ENCODE measurements around the gene PRR19. TPM values are rescaled to one million over a fixed set of nuclear protein-coding genes. Genes with fewer than 3 reads are reported as not detected.

The PRR19 gene
- total and polyA plus RNA-seq, 4 donors, result 0.23 to 1.0 (median 0.77) TPM

GRCh38 chr19:42351079-42351735, 49.3 kb downstream of the PRR19 start:
- DNase-seq, result no peak
- H3K27me3 ChIP-seq (ENCODE audit: control insufficient read depth in 3 of 3, insufficient read depth in 3 of 3, low read length in 2 of 3), result no peaks in the 10 kb centered on the region
- TF ChIP-seq, protein P1, sequence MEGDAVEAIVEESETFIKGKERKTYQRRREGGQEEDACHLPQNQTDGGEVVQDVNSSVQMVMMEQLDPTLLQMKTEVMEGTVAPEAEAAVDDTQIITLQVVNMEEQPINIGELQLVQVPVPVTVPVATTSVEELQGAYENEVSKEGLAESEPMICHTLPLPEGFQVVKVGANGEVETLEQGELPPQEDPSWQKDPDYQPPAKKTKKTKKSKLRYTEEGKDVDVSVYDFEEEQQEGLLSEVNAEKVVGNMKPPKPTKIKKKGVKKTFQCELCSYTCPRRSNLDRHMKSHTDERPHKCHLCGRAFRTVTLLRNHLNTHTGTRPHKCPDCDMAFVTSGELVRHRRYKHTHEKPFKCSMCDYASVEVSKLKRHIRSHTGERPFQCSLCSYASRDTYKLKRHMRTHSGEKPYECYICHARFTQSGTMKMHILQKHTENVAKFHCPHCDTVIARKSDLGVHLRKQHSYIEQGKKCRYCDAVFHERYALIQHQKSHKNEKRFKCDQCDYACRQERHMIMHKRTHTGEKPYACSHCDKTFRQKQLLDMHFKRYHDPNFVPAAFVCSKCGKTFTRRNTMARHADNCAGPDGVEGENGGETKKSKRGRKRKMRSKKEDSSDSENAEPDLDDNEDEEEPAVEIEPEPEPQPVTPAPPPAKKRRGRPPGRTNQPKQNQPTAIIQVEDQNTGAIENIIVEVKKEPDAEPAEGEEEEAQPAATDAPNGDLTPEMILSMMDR (IDR thresholded peaks at IDR 0.05; ENCODE audit: control extremely low read depth, extremely low read depth), result no peak
- no peak overlapping the region for H3K4me3 ChIP-seq
- WGBS, 2 donors, result 91 to 95% methylated on average over 21 of the region's 21 CpGs
- no peak overlapping the region for H3K9ac ChIP-seq (ENCODE audit: insufficient read depth in 1 of 2, low read length in 2 of 2)
- H3K9me3 ChIP-seq (ENCODE audit: control insufficient read depth in 4 of 4, insufficient read depth in 3 of 4, low read length in 3 of 4), result no peaks in the 10 kb centered on the region
- no peak overlapping the region for H3K27ac ChIP-seq (ENCODE audit: low read depth in 1 of 2, low read length in 1 of 2)
- H3K36me3 ChIP-seq (ENCODE audit: control insufficient read depth in 4 of 4, insufficient read depth in 4 of 4, low read length in 4 of 4), result peaks cover 4 to 25% (median 16%) of the 10 kb centered on the region in 4 donors
- no peaks in the 10 kb centered on the region for H3K4me1 ChIP-seq (ENCODE audit: control insufficient read depth in 5 of 5, insufficient read depth in 5 of 5, low read length in 5 of 5)
- ATAC-seq (ENCODE audit: insufficient read depth, low FRiP score), result no peak

DNA sequence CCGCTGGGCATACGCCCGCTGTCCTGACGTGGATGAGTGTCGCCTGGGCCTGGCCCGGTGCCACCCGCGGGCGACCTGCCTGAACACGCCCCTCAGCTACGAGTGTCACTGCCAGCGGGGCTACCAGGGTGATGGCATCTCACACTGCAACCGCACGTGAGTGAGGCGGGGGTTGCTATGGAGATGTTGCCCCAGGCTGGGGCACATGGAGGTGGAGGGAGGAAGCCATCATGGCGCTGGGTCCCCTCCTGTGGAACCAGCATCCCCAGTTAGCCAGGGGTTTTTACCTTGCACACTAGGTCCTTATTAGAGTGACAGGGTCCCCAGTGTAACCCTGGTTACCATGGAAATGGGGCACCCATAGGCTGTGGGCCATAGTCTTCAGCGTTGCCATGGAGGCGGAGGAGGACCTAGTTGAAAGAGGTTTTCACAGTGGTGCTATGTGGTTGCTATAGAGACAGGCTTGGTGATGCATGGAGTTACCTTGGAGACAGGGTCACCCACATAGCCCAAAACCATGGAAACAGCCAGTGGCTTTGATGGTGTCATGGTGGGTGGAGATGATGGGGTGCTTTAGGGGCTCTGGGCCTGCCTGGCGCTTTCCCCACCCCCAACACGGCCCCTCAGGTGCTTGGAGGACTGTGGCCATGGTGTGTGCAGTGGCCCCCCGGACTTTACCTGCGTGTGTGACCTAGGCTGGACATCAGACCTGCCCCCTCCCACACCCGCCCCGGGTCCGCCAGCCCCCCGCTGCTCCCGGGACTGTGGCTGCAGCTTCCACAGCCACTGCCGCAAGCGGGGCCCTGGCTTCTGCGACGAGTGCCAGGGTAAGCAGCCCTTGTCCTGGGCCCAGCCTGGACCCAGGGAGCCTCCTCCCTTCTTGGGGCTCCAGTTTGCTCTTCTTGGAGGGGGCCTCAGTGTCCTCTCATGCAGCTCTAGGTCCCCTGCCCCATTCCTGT, 50.6 kb downstream of the PRR19 start:
- TF ChIP-seq, protein P1 (IDR thresholded peaks at IDR 0.05; ENCODE audit: control extremely low read depth, extremely low read depth), result no peak
- Histone ChIP-seq H3K4me1 (ENCODE audit: control insufficient read depth in 5 of 5, insufficient read depth in 5 of 5, low read length in 5 of 5) (no peaks in the 10 kb centered on the region), H3K36me3 (ENCODE audit: control insufficient read depth in 4 of 4, insufficient read depth in 4 of 4, low read length in 4 of 4) (peaks cover 5 to 35% (median 21%) of the 10 kb centered on the region in 4 donors), H3K27me3 (ENCODE audit: control insufficient read depth in 3 of 3, insufficient read depth in 3 of 3, low read length in 2 of 3) (no peaks in the 10 kb centered on the region), H3K27ac (ENCODE audit: low read depth in 1 of 2, low read length in 1 of 2) (no peak overlapping the region), H3K4me3 (no peak overlapping the region), H3K9ac (ENCODE audit: insufficient read depth in 1 of 2, low read length in 2 of 2) (no peak overlapping the region), H3K9me3 (ENCODE audit: control insufficient read depth in 4 of 4, insufficient read depth in 3 of 4, low read length in 3 of 4) (no peaks in the 10 kb centered on the region)
- ATAC-seq (ENCODE audit: insufficient read depth, low FRiP score) (no peak), DNase-seq (no peak)
- 92 to 96% methylated on average over 28 to 31 of the region's 31 CpGs for WGBS, 2 donors

DNA sequence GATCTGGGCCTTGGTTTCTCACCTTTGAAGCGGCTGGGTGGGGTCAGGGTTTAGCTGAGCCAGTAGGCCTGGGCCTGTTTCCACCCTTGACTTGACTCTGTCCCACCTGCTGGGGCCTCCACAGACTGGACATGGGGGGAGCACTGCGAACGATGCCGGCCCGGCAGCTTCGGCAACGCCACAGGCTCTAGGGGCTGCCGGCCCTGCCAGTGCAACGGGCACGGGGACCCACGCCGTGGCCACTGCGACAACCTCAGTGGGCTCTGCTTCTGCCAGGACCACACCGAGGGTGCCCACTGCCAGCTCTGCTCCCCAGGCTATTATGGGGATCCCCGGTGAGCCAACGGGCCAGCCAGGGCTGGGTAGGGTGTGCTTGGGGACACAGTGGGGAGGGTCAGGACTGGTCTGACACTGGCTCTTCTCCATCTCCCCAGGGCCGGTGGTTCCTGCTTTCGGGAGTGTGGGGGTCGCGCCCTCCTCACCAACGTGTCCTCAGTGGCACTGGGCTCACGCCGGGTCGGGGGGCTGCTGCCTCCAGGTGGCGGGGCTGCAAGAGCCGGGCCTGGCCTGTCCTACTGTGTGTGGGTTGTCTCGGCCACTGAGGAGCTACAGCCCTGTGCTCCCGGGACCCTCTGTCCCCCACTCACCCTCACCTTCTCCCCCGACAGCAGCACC, 51.5 kb downstream of the PRR19 start:
- H3K9ac ChIP-seq (ENCODE audit: insufficient read depth in 1 of 2, low read length in 2 of 2), result no peak overlapping the region
- ATAC-seq (ENCODE audit: insufficient read depth, low FRiP score), result no peak
- no peak overlapping the region for H3K4me3 ChIP-seq
- H3K9me3 ChIP-seq (ENCODE audit: control insufficient read depth in 4 of 4, insufficient read depth in 3 of 4, low read length in 3 of 4), result no peaks in the 10 kb centered on the region
- no peaks in the 10 kb centered on the region for H3K27me3 ChIP-seq (ENCODE audit: control insufficient read depth in 3 of 3, insufficient read depth in 3 of 3, low read length in 2 of 3)
- TF ChIP-seq, protein P1 (IDR thresholded peaks at IDR 0.05; ENCODE audit: control extremely low read depth, extremely low read depth), result no peak
- no peaks in the 10 kb centered on the region for H3K4me1 ChIP-seq (ENCODE audit: control insufficient read depth in 5 of 5, insufficient read depth in 5 of 5, low read length in 5 of 5)
- H3K27ac ChIP-seq (ENCODE audit: low read depth in 1 of 2, low read length in 1 of 2), result no peak overlapping the region
- DNase-seq, result no peak
- 95 to 98% methylated on average over 27 to 29 of the region's 29 CpGs for WGBS, 2 donors
- H3K36me3 ChIP-seq (ENCODE audit: control insufficient read depth in 4 of 4, insufficient read depth in 4 of 4, low read length in 4 of 4), result peaks cover 5 to 35% (median 18%) of the 10 kb centered on the region in 4 donors
